GM23338 (cell line): ENCODE measurements around the gene TAOK1. TPM values are rescaled to one million over a fixed set of nuclear protein-coding genes. Genes with fewer than 3 reads are reported as not detected.

Experiments used
- ATAC-seq: fragments of 200-7000 bp; cut with Tn5 transposase; 3 replicates; pipeline ENCODE4 v1.9.1; 2020
- DNase-seq: peaks from one replicate; pipeline ENCODE4 v3.0.0-alpha.2; 2015; ENCODE audit warnings: low spot score
- H2AFZ ChIP-seq: fragments of 200-600 bp; sonication (generic); 2 replicates; pipeline ENCODE4 v1.8.0; 2016; ENCODE audit warnings: antibody characterized with exemption, mild to moderate bottlenecking, moderate library complexity
- H3F3A ChIP-seq: fragments of 200-600 bp; sonication (generic); replicated peaks from 2 replicates; pipeline ENCODE4 v1.8.0; 2017; ENCODE audit warnings: antibody characterized with exemption, mixed run types, low read depth
- H3K27ac ChIP-seq: fragments of 200-600 bp; sonication (generic); 2 replicates; pipeline ENCODE4 v1.6.1; 2016; ENCODE audit warnings: low read depth
- H3K27me3 ChIP-seq: fragments of 200-600 bp; sonication (generic); 2 replicates; pipeline ENCODE4 v1.8.0; 2016; ENCODE audit warnings: mild to moderate bottlenecking, mixed run types, moderate library complexity; ENCODE audit not compliant: insufficient read depth
- H3K36me3 ChIP-seq: fragments of 200-600 bp; sonication (generic); 2 replicates; pipeline ENCODE4 v1.8.0; 2016; ENCODE audit warnings: mild to moderate bottlenecking; ENCODE audit not compliant: insufficient read depth
- H3K4me1 ChIP-seq: fragments of 200-600 bp; sonication (generic); 2 replicates; pipeline ENCODE4 v1.8.0; 2016; ENCODE audit warnings: mild to moderate bottlenecking, moderate library complexity; ENCODE audit not compliant: insufficient read depth
- H3K4me2 ChIP-seq: fragments of 200-600 bp; sonication (generic); 2 replicates; pipeline ENCODE4 v1.7.1; 2017; ENCODE audit warnings: mixed run types
- H3K4me3 ChIP-seq: fragments of 200-600 bp; sonication (generic); 2 replicates; pipeline ENCODE4 v1.6.1; 2016; ENCODE audit warnings: mixed run types
- H3K79me2 ChIP-seq: fragments of 200-600 bp; sonication (generic); replicated peaks from 2 replicates; pipeline ENCODE4 v1.8.0; 2017; ENCODE audit warnings: mild to moderate bottlenecking; ENCODE audit not compliant: insufficient read depth
- H3K9me2 ChIP-seq: fragments of 200-600 bp; sonication (generic); 2 replicates; pipeline ENCODE4 v1.8.0; 2017; ENCODE audit not compliant: insufficient read depth
- H4K20me1 ChIP-seq: fragments of 200-600 bp; sonication (generic); replicated peaks from 2 replicates; pipeline ENCODE4 v1.8.0; 2017; ENCODE audit warnings: mild to moderate bottlenecking; ENCODE audit not compliant: insufficient read depth
- H3K27ac Mint-ChIP-seq: 2 replicates; pipeline ENCODE4 v1.8.0; 2020; ENCODE audit warnings: inconsistent platforms, mild to moderate bottlenecking, moderate library complexity, mixed read lengths
- H3K27me3 Mint-ChIP-seq: 3 replicates; pipeline ENCODE4 v1.8.0; 2022; ENCODE audit warnings: low read depth, mild to moderate bottlenecking, moderate library complexity, mixed read lengths, inconsistent platforms; ENCODE audit not compliant: insufficient read depth, poor library complexity
- H3K36me3 Mint-ChIP-seq: 3 replicates; pipeline ENCODE4 v1.8.0; 2021; ENCODE audit warnings: low read depth, mild to moderate bottlenecking, inconsistent platforms, moderate library complexity, mixed read lengths
- H3K4me1 Mint-ChIP-seq: 3 replicates; pipeline ENCODE4 v1.8.0; 2020; ENCODE audit warnings: mild to moderate bottlenecking, inconsistent platforms, mixed read lengths
- H3K4me3 Mint-ChIP-seq: 3 replicates; pipeline ENCODE4 v1.8.0; 2021; ENCODE audit warnings: moderate library complexity, mild to moderate bottlenecking, inconsistent platforms, mixed read lengths
- H3K9me3 Mint-ChIP-seq: 3 replicates; pipeline ENCODE4 v1.8.0; 2020; ENCODE audit warnings: moderate library complexity, mild to moderate bottlenecking, inconsistent platforms, mixed read lengths
- CREB1 ChIP-seq: fragments of 250-450 bp; sonication (Bioruptor Pico); IDR thresholded peaks from 2 replicates; pipeline ENCODE4 v1.5.0; 2020; ENCODE audit warnings: low read depth, mild to moderate bottlenecking, moderate library complexity
- EZH2 ChIP-seq: fragments of 200-600 bp; sonication (generic); IDR thresholded peaks from one replicate; pipeline ENCODE4 v1.8.0; 2017; ENCODE audit warnings: antibody characterized with exemption, mild to moderate bottlenecking, low read depth; ENCODE audit not compliant: unreplicated experiment
- EZH2phosphoT487 ChIP-seq: fragments of 200-600 bp; sonication (generic); IDR thresholded peaks from one replicate; pipeline ENCODE4 v1.8.1; 2018; ENCODE audit warnings: antibody characterized with exemption; ENCODE audit not compliant: unreplicated experiment
- JUNB ChIP-seq: IDR thresholded peaks from one replicate; pipeline ENCODE4 v1.6.1; 2016; ENCODE audit warnings: antibody characterized with exemption; ENCODE audit not compliant: unreplicated experiment
- NANOG ChIP-seq: IDR thresholded peaks from 2 replicates; pipeline ENCODE4 v1.6.1; 2016; ENCODE audit warnings: antibody characterized with exemption, borderline replicate concordance
- POLR2AphosphoS5 ChIP-seq: IDR thresholded peaks from 2 replicates; pipeline ENCODE4 v1.6.1; 2016; ENCODE audit warnings: antibody characterized with exemption, low read depth
- STAT1 ChIP-seq: IDR thresholded peaks from one replicate; pipeline ENCODE4 v1.6.1; 2016; ENCODE audit warnings: antibody characterized with exemption; ENCODE audit not compliant: unreplicated experiment
- ZNF114 ChIP-seq: fragments of 250-450 bp; sonication (Bioruptor Pico); IDR thresholded peaks from 2 replicates; pipeline ENCODE4 v1.5.0; 2020; ENCODE audit warnings: mild to moderate bottlenecking, moderate library complexity
- ZNF331 ChIP-seq: fragments of 250-450 bp; sonication (Bioruptor Pico); IDR thresholded peaks from 2 replicates; pipeline ENCODE4 v1.5.0; 2020; ENCODE audit warnings: low read depth, mild to moderate bottlenecking, moderate library complexity
- polyA plus RNA-seq: library from polyadenylated mRNA; unstranded; fragments of >200 nt; fragmentation: Nextera tagmentation; extraction: Ambion mirVana; gene quantifications from 2 replicates; pipeline ENCODE4 v1.2.1, GENCODE V29; 2016
- total RNA-seq: library from RNA; depleted of rRNA; stranded (reverse); fragments of >200 nt; shearing (Covaris generic); gene quantifications from 2 replicates; pipeline ENCODE4 v1.2.3, GENCODE V29; 2014
- TF ChIP-seq, protein P1 (sequence below): IDR thresholded peaks from 2 replicates; pipeline ENCODE4 v1.6.1; 2016; ENCODE audit warnings: antibody characterized with exemption
- TF ChIP-seq, protein P2 (sequence below): IDR thresholded peaks from one replicate; pipeline ENCODE4 v1.6.1; 2018; ENCODE audit warnings: antibody characterized with exemption; ENCODE audit not compliant: unreplicated experiment
- TF ChIP-seq, protein P3 (sequence below): fragments of 250-450 bp; sonication (Bioruptor Pico); IDR thresholded peaks from 2 replicates; pipeline ENCODE4 v1.5.0; 2020; ENCODE audit warnings: mild to moderate bottlenecking, moderate library complexity
- TF ChIP-seq, protein P4 (sequence below), 2 experiments: fragments of 200-600 bp in 1 of 2; sonication (generic) in 1 of 2; conservative IDR thresholded peaks; 2 replicates each; pipeline versions ENCODE4 v1.5.1 to v1.6.1; 2016 to 2017; ENCODE audit warnings: antibody characterized with exemption in 2 of 2, low read depth in 2 of 2, mild to moderate bottlenecking in 2 of 2, moderate library complexity in 1 of 2

The TAOK1 gene
- total and polyA plus RNA-seq, 2 experiments from 2014 or later: 19.4 to 69.8 TPM

DNA sequence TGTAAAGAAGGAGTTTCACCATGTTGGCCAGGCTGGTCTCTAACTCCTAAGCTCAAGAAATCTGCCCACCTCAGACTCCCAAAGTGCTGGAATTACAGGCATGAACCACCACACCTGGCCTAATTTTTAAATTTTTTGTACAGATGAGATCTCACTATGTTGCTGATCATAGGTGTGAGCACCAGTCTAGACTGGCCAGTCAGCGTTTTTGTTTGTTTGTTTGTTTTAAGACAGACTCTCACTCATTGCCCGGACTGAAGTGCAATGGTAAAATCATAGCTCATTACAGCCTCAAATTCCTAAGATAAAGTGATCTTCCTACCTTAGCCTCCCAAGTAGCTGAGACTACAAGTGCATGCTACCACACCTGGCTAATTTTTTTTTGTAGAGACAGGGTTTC, 38.0 kb upstream of the TAOK1 start:
- Histone ChIP-seq H3K4me2 (no peak overlapping the region), H3K4me3 (no peak overlapping the region), H3K27ac (no peak overlapping the region), H3F3A (no peaks in the 10 kb centered on the region), H3K27me3 (no peaks in the 10 kb centered on the region), H3K9me2 (no peaks in the 10 kb centered on the region), H4K20me1 (no peaks in the 10 kb centered on the region), H3K36me3 (no peaks in the 10 kb centered on the region), H3K4me1 (no peaks in the 10 kb centered on the region), H3K79me2 (no peaks in the 10 kb centered on the region), H2AFZ (no peak overlapping the region)
- Mint-ChIP-seq H3K4me3 (no peak overlapping the region), H3K4me1 (no peaks in the 10 kb centered on the region), H3K36me3 (no peaks in the 10 kb centered on the region), H3K9me3 (no peaks in the 10 kb centered on the region), H3K27ac (no peak overlapping the region), H3K27me3 (peaks cover 3% of the 10 kb centered on the region)
- no peak for ATAC-seq
- no peak for DNase-seq
- TF ChIP-seq, protein P1, sequence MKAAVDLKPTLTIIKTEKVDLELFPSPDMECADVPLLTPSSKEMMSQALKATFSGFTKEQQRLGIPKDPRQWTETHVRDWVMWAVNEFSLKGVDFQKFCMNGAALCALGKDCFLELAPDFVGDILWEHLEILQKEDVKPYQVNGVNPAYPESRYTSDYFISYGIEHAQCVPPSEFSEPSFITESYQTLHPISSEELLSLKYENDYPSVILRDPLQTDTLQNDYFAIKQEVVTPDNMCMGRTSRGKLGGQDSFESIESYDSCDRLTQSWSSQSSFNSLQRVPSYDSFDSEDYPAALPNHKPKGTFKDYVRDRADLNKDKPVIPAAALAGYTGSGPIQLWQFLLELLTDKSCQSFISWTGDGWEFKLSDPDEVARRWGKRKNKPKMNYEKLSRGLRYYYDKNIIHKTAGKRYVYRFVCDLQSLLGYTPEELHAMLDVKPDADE: no peak
- TF ChIP-seq EZH2 (no peak), POLR2AphosphoS5 (no peak), STAT1 (no peak), ZNF114 (CRISPR knock-in tag) (no peak), JUNB (no peak), ZNF331 (CRISPR knock-in tag) (no peak), EZH2phosphoT487 (no peak), CREB1 (CRISPR knock-in tag) (no peak), NANOG (no peak)
- TF ChIP-seq, protein P2, sequence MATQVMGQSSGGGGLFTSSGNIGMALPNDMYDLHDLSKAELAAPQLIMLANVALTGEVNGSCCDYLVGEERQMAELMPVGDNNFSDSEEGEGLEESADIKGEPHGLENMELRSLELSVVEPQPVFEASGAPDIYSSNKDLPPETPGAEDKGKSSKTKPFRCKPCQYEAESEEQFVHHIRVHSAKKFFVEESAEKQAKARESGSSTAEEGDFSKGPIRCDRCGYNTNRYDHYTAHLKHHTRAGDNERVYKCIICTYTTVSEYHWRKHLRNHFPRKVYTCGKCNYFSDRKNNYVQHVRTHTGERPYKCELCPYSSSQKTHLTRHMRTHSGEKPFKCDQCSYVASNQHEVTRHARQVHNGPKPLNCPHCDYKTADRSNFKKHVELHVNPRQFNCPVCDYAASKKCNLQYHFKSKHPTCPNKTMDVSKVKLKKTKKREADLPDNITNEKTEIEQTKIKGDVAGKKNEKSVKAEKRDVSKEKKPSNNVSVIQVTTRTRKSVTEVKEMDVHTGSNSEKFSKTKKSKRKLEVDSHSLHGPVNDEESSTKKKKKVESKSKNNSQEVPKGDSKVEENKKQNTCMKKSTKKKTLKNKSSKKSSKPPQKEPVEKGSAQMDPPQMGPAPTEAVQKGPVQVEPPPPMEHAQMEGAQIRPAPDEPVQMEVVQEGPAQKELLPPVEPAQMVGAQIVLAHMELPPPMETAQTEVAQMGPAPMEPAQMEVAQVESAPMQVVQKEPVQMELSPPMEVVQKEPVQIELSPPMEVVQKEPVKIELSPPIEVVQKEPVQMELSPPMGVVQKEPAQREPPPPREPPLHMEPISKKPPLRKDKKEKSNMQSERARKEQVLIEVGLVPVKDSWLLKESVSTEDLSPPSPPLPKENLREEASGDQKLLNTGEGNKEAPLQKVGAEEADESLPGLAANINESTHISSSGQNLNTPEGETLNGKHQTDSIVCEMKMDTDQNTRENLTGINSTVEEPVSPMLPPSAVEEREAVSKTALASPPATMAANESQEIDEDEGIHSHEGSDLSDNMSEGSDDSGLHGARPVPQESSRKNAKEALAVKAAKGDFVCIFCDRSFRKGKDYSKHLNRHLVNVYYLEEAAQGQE: no peak
- TF ChIP-seq, protein P3, sequence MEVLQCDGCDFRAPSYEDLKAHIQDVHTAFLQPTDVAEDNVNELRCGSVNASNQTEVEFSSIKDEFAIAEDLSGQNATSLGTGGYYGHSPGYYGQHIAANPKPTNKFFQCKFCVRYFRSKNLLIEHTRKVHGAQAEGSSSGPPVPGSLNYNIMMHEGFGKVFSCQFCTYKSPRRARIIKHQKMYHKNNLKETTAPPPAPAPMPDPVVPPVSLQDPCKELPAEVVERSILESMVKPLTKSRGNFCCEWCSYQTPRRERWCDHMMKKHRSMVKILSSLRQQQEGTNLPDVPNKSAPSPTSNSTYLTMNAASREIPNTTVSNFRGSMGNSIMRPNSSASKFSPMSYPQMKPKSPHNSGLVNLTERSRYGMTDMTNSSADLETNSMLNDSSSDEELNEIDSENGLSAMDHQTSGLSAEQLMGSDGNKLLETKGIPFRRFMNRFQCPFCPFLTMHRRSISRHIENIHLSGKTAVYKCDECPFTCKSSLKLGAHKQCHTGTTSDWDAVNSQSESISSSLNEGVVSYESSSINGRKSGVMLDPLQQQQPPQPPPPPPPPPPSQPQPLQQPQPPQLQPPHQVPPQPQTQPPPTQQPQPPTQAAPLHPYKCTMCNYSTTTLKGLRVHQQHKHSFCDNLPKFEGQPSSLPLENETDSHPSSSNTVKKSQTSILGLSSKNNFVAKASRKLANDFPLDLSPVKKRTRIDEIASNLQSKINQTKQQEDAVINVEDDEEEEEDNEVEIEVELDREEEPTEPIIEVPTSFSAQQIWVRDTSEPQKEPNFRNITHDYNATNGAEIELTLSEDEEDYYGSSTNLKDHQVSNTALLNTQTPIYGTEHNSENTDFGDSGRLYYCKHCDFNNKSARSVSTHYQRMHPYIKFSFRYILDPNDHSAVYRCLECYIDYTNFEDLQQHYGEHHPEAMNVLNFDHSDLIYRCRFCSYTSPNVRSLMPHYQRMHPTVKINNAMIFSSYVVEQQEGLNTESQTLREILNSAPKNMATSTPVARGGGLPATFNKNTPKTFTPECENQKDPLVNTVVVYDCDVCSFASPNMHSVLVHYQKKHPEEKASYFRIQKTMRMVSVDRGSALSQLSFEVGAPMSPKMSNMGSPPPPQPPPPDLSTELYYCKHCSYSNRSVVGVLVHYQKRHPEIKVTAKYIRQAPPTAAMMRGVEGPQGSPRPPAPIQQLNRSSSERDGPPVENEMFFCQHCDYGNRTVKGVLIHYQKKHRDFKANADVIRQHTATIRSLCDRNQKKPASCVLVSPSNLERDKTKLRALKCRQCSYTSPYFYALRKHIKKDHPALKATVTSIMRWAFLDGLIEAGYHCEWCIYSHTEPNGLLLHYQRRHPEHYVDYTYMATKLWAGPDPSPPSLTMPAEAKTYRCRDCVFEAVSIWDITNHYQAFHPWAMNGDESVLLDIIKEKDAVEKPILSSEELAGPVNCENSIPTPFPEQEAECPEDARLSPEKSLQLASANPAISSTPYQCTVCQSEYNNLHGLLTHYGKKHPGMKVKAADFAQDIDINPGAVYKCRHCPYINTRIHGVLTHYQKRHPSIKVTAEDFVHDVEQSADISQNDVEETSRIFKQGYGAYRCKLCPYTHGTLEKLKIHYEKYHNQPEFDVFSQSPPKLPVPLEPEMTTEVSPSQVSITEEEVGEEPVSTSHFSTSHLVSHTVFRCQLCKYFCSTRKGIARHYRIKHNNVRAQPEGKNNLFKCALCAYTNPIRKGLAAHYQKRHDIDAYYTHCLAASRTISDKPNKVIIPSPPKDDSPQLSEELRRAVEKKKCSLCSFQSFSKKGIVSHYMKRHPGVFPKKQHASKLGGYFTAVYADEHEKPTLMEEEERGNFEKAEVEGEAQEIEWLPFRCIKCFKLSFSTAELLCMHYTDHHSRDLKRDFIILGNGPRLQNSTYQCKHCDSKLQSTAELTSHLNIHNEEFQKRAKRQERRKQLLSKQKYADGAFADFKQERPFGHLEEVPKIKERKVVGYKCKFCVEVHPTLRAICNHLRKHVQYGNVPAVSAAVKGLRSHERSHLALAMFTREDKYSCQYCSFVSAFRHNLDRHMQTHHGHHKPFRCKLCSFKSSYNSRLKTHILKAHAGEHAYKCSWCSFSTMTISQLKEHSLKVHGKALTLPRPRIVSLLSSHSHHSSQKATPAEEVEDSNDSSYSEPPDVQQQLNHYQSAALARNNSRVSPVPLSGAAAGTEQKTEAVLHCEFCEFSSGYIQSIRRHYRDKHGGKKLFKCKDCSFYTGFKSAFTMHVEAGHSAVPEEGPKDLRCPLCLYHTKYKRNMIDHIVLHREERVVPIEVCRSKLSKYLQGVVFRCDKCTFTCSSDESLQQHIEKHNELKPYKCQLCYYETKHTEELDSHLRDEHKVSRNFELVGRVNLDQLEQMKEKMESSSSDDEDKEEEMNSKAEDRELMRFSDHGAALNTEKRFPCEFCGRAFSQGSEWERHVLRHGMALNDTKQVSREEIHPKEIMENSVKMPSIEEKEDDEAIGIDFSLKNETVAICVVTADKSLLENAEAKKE: no peak
- TF ChIP-seq, protein P4, sequence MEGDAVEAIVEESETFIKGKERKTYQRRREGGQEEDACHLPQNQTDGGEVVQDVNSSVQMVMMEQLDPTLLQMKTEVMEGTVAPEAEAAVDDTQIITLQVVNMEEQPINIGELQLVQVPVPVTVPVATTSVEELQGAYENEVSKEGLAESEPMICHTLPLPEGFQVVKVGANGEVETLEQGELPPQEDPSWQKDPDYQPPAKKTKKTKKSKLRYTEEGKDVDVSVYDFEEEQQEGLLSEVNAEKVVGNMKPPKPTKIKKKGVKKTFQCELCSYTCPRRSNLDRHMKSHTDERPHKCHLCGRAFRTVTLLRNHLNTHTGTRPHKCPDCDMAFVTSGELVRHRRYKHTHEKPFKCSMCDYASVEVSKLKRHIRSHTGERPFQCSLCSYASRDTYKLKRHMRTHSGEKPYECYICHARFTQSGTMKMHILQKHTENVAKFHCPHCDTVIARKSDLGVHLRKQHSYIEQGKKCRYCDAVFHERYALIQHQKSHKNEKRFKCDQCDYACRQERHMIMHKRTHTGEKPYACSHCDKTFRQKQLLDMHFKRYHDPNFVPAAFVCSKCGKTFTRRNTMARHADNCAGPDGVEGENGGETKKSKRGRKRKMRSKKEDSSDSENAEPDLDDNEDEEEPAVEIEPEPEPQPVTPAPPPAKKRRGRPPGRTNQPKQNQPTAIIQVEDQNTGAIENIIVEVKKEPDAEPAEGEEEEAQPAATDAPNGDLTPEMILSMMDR (conservative IDR thresholded peaks at IDR 0.05; ENCODE audit: low read depth in 2 of 2): no peak
